Muscle of leg (tissue), 11 donors: ENCODE results near the gene KIAA1549. TPM values are rescaled to one million over a fixed set of nuclear protein-coding genes. Genes with fewer than 3 reads are reported as not detected.
A peak's percentile ranks its signal among the peaks of the same experiment; 100 is the strongest.
"Not testable (repeated sequence)": the region's sequence is repeated elsewhere in the genome, so short reads cannot be mapped to it uniquely, and the experiment has no call there.

Source experiments
- DNase-seq: peaks from one replicate; pipeline ENCODE4 v3.0.0; 2013
- H3K27ac ChIP-seq: one replicate; pipeline ENCODE4 v1.5.1; 2013; ENCODE audit warnings: mild to moderate bottlenecking, low read length, control low read depth
- H3K27me3 ChIP-seq: one replicate; pipeline ENCODE4 v1.6.1; 2013; ENCODE audit warnings: low read length; ENCODE audit not compliant: control insufficient read depth, insufficient read depth
- H3K36me3 ChIP-seq: one replicate; pipeline ENCODE4 v1.6.1; 2013; ENCODE audit warnings: low read length; ENCODE audit not compliant: control insufficient read depth, insufficient read depth
- H3K4me1 ChIP-seq: one replicate; pipeline ENCODE4 v1.6.1; 2013; ENCODE audit warnings: low read length; ENCODE audit not compliant: control insufficient read depth, insufficient read depth
- H3K4me3 ChIP-seq: one replicate; pipeline ENCODE4 v1.5.1; 2013; ENCODE audit warnings: low read length, control low read depth
- H3K9me3 ChIP-seq: replicated peaks from 2 replicates; pipeline ENCODE4 v1.6.1; 2013; ENCODE audit warnings: low read depth, low read length; ENCODE audit not compliant: control insufficient read depth
- WGBS: methylation state at CpG from one replicate; pipeline ENCODE4 v1.1.5; 2013; ENCODE audit warnings: missing lambda C conversion rate; ENCODE audit not compliant: insufficient coverage; 5-methylcytosine and 5-hydroxymethylcytosine counted together
- polyA plus RNA-seq, 8 donors: library from polyadenylated mRNA; unstranded; fragments of 120-200 nt; gene quantifications; one replicate each; pipeline versions ENCODE4 v1.2.1 to v1.2.3, GENCODE V29; 2013; ENCODE audit warnings: inconsistent platforms in 1 of 8, low replicate concordance in 1 of 8; ENCODE audit not compliant: insufficient read length in 8 of 8, insufficient read depth in 1 of 8
- total RNA-seq: library from RNA; stranded (reverse); fragments of 120-200 nt; gene quantifications from one replicate; pipeline ENCODE4 v1.2.4, GENCODE V29; 2013

KIAA1549 gene
- total and polyA plus RNA-seq, 9 donors: 4.1 to 12.0 (median 11.4) TPM

- H3K4me3 ChIP-seq: not testable (repeated sequence)
Observed at GRCh38 chr7:138976161-138976560, 5.0 kb downstream of the KIAA1549 start.

GRCh38 chr7:138975343-138976104 lies 5.7 kb downstream of the KIAA1549 start:
- H3K27me3 ChIP-seq: no peaks in the 10 kb centered on the region
- WGBS: 16% methylated on average over 2 of the region's 5 CpGs
- peak; percentile 44 for DNase-seq
- no peaks in the 10 kb centered on the region for H3K36me3 ChIP-seq
- peaks cover 26% of the 10 kb centered on the region for H3K4me1 ChIP-seq
- no peak overlapping the region for H3K27ac ChIP-seq
- H3K9me3 ChIP-seq: no peaks in the 10 kb centered on the region
- H3K4me3 ChIP-seq: no peak overlapping the region

More at GRCh38 chr7:138976161-138976560, 5.0 kb downstream of the KIAA1549 start:
- H3K27me3 ChIP-seq, DNase-seq, H3K36me3 ChIP-seq, H3K9me3 ChIP-seq, H3K27ac ChIP-seq: not testable (repeated sequence)
- WGBS: 41% methylated on average over 3 of the region's 11 CpGs
- H3K4me1 ChIP-seq: peaks cover 26% of the 10 kb centered on the region

- Histone ChIP-seq H3K27ac (no peak overlapping the region), H3K36me3 (no peaks in the 10 kb centered on the region), H3K4me1 (peaks cover 19% of the 10 kb centered on the region), H3K9me3 (no peaks in the 10 kb centered on the region), H3K4me3 (no peak overlapping the region), H3K27me3 (no peaks in the 10 kb centered on the region)
- no peak for DNase-seq
- WGBS: 67% methylated on average over 4 of the region's 5 CpGs
Observed at GRCh38 chr7:138974675-138975292, 6.4 kb downstream of the KIAA1549 start.

GRCh38 chr7:138974103-138974502 lies 7.1 kb downstream of the KIAA1549 start:
- Histone ChIP-seq H3K27ac (no peak overlapping the region), H3K36me3 (no peaks in the 10 kb centered on the region), H3K9me3 (no peaks in the 10 kb centered on the region), H3K27me3 (no peaks in the 10 kb centered on the region), H3K4me3 (no peak overlapping the region), H3K4me1 (peaks cover 15% of the 10 kb centered on the region)
- DNase-seq: no peak
- 100% methylated on average over 2 of the region's 4 CpGs for WGBS

GRCh38 chr7:138970952-138971351 lies 10.2 kb downstream of the KIAA1549 start:
- no peak for DNase-seq
- H3K27me3 ChIP-seq: no peaks in the 10 kb centered on the region
- no peak overlapping the region for H3K27ac ChIP-seq
- H3K4me3 ChIP-seq: no peak overlapping the region
- no peaks in the 10 kb centered on the region for H3K36me3 ChIP-seq
- peaks cover 7% of the 10 kb centered on the region for H3K4me1 ChIP-seq
- WGBS: 79% methylated on average over 5 of the region's 6 CpGs
- H3K9me3 ChIP-seq: no peaks in the 10 kb centered on the region

- H3K36me3 ChIP-seq: no peaks in the 10 kb centered on the region
- no peak for DNase-seq
- H3K4me1 ChIP-seq: peaks cover 3% of the 10 kb centered on the region
- no peaks in the 10 kb centered on the region for H3K9me3 ChIP-seq
- H3K4me3 ChIP-seq: no peak overlapping the region
- WGBS: 86% methylated on average over 7 of the region's 7 CpGs
- no peak overlapping the region for H3K27ac ChIP-seq
- H3K27me3 ChIP-seq: no peaks in the 10 kb centered on the region
Observed at GRCh38 chr7:138970446-138970845, 10.7 kb downstream of the KIAA1549 start.

- no peaks in the 10 kb centered on the region for H3K36me3 ChIP-seq
- no peaks in the 10 kb centered on the region for H3K27me3 ChIP-seq
- WGBS: 65% methylated on average over 3 of the region's 4 CpGs
- H3K9me3 ChIP-seq: no peaks in the 10 kb centered on the region
- H3K4me1 ChIP-seq: no peaks in the 10 kb centered on the region
- H3K27ac ChIP-seq: no peak overlapping the region
- H3K4me3 ChIP-seq: no peak overlapping the region
- no peak for DNase-seq
Observed at GRCh38 chr7:138967159-138967558, 14.0 kb downstream of the KIAA1549 start.

- Histone ChIP-seq H3K36me3 (no peaks in the 10 kb centered on the region), H3K27ac (no peak overlapping the region), H3K27me3 (no peaks in the 10 kb centered on the region), H3K9me3 (no peaks in the 10 kb centered on the region), H3K4me1 (peaks cover 5% of the 10 kb centered on the region), H3K4me3 (no peak overlapping the region)
- 60% methylated on average over 2 of the region's 15 CpGs for WGBS
- no peak for DNase-seq
Observed at GRCh38 chr7:138964624-138965436, 16.4 kb downstream of the KIAA1549 start.

GRCh38 chr7:138963675-138964074 lies 17.5 kb downstream of the KIAA1549 start:
- DNase-seq: no peak
- Histone ChIP-seq H3K36me3 (no peaks in the 10 kb centered on the region), H3K4me3 (no peak overlapping the region), H3K9me3 (no peaks in the 10 kb centered on the region), H3K4me1 (peaks cover 5% of the 10 kb centered on the region), H3K27ac (no peak overlapping the region), H3K27me3 (no peaks in the 10 kb centered on the region)
- WGBS: no CpG with 5 or more reads among the region's 5 CpGs
